Measurements from ENCODE around the gene MCUB. TPM values are rescaled to one million over a fixed set of nuclear protein-coding genes. Genes with fewer than 3 reads are reported as not detected.

The MCUB gene
- total RNA-seq, 1 experiment from 2014 or later = 14.8 TPM

- H4K20me1 ChIP-seq (ENCODE audit: control insufficient read depth, insufficient read depth, insufficient read length) = no peaks in the 10 kb centered on the region
- no peak overlapping the region for H3T11ph ChIP-seq (ENCODE audit: low read length)
- H3K36me3 Mint-ChIP-seq (ENCODE audit: insufficient read depth in 1 of 3, low read depth in 3 of 3) = peaks cover 1 to 17% (median 3%) of the 10 kb centered on the region in 3 experiments; a peak in 6 of 7 replicates
- H3K56ac ChIP-seq (ENCODE audit: insufficient read length, low read depth, low read length) = no peak overlapping the region
- no peak overlapping the region for H3K27ac ChIP-seq (ENCODE audit: insufficient read length, low read depth, low read length)
- no peak overlapping the region; a peak in 1 of 7 replicates for H3K27ac Mint-ChIP-seq
- H3K9me3 ChIP-seq (ENCODE audit: control insufficient read depth, low read depth, low read length) = no peaks in the 10 kb centered on the region
- no peak overlapping the region for H2BK120ac ChIP-seq (ENCODE audit: low read depth, low read length, poor library complexity, severe bottlenecking)
- no peak overlapping the region for H2BK15ac ChIP-seq (ENCODE audit: low read depth, low read length)
- H3K4me1 ChIP-seq (ENCODE audit: insufficient read depth, low read length) = no peaks in the 10 kb centered on the region
- H3K79me2 ChIP-seq (ENCODE audit: insufficient read depth, low read length) = no peaks in the 10 kb centered on the region
- no peak overlapping the region for H2AFZ ChIP-seq (ENCODE audit: low read length)
- no peak overlapping the region for H3K4ac ChIP-seq (ENCODE audit: low read depth, low read length)
- H2AK5ac ChIP-seq (ENCODE audit: insufficient read length, low read length) = no peak overlapping the region
- no CpG with 5 or more reads among the region's 2 CpGs for WGBS (ENCODE audit: extremely low coverage, insufficient read length, low lambda C conversion rate)
- no peak overlapping the region for H3K4me3 Mint-ChIP-seq
- no peak overlapping the region for H2BK5ac ChIP-seq (ENCODE audit: insufficient read length, low read length)
- no peak overlapping the region for H4K5ac ChIP-seq (ENCODE audit: insufficient read length, low read depth, low read length)
- H3K4me2 ChIP-seq (ENCODE audit: insufficient read depth, insufficient read length, low read length) = no peak overlapping the region
- DNase-seq = no peak
- H2BK12ac ChIP-seq (ENCODE audit: insufficient read length, low read depth, low read length) = no peak overlapping the region
- H4K8ac ChIP-seq (replicated peaks; ENCODE audit: insufficient read length, low read depth, low read length) = no peak overlapping the region
- no peaks in the 10 kb centered on the region for H3K4me1 Mint-ChIP-seq
- H3K79me1 ChIP-seq (ENCODE audit: insufficient read depth, low read depth, low read length, poor library complexity, severe bottlenecking) = no peaks in the 10 kb centered on the region
- no peak overlapping the region for H3K18ac ChIP-seq (ENCODE audit: insufficient read length, low read depth, low read length)
- no peak overlapping the region for H4K91ac ChIP-seq (ENCODE audit: insufficient read length, low read depth, low read length)
- no peak overlapping the region for H3K23ac ChIP-seq (ENCODE audit: insufficient read length, low read depth, low read length)
- no peaks in the 10 kb centered on the region for H3K27me3 ChIP-seq (ENCODE audit: insufficient read depth, low read length)
- H2BK20ac ChIP-seq (ENCODE audit: low read depth, low read length, poor library complexity, severe bottlenecking) = no peak overlapping the region
- H3K27me3 Mint-ChIP-seq (ENCODE audit: low read depth) = no peaks in the 10 kb centered on the region
- no peak for TF ChIP-seq CTCF (conservative IDR thresholded peaks at IDR 0.05)
- H3K9ac ChIP-seq (ENCODE audit: extremely low read depth, insufficient read length, low read length) = no peak overlapping the region
- H3K23me2 ChIP-seq (ENCODE audit: insufficient read length, low read depth, low read length, poor library complexity, severe bottlenecking) = no peaks in the 10 kb centered on the region
- no peak overlapping the region for H3K14ac ChIP-seq (ENCODE audit: insufficient read depth, low read length)
- H3K9me3 Mint-ChIP-seq = peaks cover 9% of the 10 kb centered on the region in 2 experiments; a peak in 2 of 5 replicates
Measured at GRCh38 chr4:109609431-109609830, 49.4 kb downstream of the MCUB start.

Measured in H9 (cell line).